ENCODE measurements around the gene KLK5.

Gene KLK5

DNA sequence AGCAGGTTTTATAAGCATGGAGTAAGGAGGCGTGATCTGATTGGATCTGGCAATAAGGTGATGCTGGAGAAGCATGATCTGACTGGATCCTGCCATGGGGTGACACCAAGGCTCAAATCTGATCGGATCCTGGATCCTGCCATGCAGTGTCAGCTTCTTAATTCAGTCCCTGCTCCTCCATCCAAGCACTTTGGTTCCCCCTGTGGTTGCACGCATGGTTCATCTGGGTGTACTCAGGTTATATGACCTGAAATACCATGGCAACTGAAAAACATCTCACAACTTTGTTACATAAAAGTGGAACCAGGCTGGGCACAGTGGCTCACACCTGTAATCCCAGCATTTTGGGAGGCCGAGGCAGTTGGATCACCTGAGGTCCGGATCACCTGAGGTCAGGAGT lies 24.0 kb downstream of the KLK5 start:
- H3K4me3 ChIP-seq (ENCODE audit: low read length): no peak overlapping the region

DNA sequence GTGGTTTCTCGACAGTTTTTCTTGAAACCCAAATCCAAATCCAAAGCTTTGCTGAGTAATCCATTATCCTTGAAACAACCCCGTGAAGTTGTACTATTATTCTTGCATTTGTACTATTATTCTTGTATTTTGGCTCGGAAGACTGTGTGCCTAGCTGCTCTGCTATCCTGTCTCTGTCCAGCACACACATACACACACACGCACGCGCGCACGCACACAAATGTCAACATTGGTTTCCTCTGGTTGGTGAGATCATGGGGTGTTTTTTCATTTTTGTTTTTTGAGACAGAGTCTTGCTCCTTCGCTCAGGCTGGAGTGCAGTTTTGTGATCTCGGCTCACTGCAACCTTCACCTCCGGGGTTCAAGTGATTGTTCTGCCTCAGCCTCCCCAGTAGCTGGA lies 26.7 kb downstream of the KLK5 start:
- Histone ChIP-seq H3K27me3 (ENCODE audit: insufficient read depth, low read length) (peaks cover 7% of the 10 kb centered on the region), H3K4me3 (ENCODE audit: low read length) (no peak overlapping the region)

More for the DNA sequence above, 24.0 kb downstream of the KLK5 start:
- no peak overlapping the region for H2AFZ ChIP-seq (ENCODE audit: low read depth, low read length)
- no peaks in the 10 kb centered on the region for H3K36me3 ChIP-seq (ENCODE audit: insufficient read depth, low read length)
- H3K9me3 ChIP-seq (ENCODE audit: low read length): no peaks in the 10 kb centered on the region
- peaks cover 3% of the 10 kb centered on the region for H3K27me3 ChIP-seq (ENCODE audit: insufficient read depth, low read length)
- no peaks in the 10 kb centered on the region for H3K4me1 ChIP-seq (ENCODE audit: insufficient read depth, low read length)

DNA sequence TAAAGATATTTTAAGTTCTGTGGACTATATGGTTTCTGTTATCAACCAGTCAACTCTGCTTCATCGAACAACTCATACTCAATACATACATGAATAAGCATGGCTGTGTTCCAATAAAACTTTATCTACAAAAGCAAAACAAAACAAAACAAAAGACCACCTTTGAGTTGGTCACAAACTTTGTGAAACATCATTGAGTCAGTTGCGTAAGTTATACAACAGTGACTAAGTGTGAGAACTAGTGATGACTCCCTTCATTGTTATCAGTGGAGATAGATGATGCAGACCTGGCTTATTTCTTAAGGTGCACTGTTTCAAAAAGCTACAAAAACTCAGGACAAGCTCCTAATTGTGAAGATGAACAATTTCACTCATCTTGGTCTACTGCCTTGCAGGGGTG lies 27.1 kb downstream of the KLK5 start:
- Histone ChIP-seq H3K27me3 (ENCODE audit: insufficient read depth, low read length) (peaks cover 7% of the 10 kb centered on the region), H3K9me3 (ENCODE audit: low read length) (no peaks in the 10 kb centered on the region), H3K4me1 (ENCODE audit: insufficient read depth, low read length) (no peaks in the 10 kb centered on the region), H3K4me3 (ENCODE audit: low read length) (no peak overlapping the region), H3K36me3 (ENCODE audit: insufficient read depth, low read length) (no peaks in the 10 kb centered on the region), H2AFZ (ENCODE audit: low read depth, low read length) (no peak overlapping the region)

More for the DNA sequence above, 26.7 kb downstream of the KLK5 start:
- Histone ChIP-seq H3K4me1 (ENCODE audit: insufficient read depth, low read length) (no peaks in the 10 kb centered on the region), H3K36me3 (ENCODE audit: insufficient read depth, low read length) (no peaks in the 10 kb centered on the region), H2AFZ (ENCODE audit: low read depth, low read length) (no peak overlapping the region), H3K9me3 (ENCODE audit: low read length) (no peaks in the 10 kb centered on the region)

DNA sequence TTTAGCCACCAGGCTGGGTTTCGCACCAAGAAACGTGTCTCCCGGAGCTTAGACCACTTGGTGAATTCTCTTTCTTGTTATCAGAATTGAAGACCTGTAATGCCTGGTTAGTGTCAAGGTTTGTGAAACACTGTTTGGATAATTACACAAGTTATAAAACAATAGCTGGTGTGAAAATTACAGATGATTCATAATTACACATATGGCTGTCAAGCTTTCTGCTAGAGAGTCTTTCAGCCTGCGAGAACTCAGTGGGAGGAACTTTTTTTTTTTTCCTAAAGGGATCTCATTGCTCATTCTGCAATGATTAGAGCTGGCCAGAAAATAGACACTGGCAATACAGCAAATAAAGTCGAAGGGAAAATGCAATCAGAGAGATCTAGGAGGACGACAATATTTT lies 28.3 kb downstream of the KLK5 start:
- Histone ChIP-seq H3K4me1 (ENCODE audit: insufficient read depth, low read length) (no peaks in the 10 kb centered on the region), H2AFZ (ENCODE audit: low read depth, low read length) (no peak overlapping the region), H3K4me3 (ENCODE audit: low read length) (no peak overlapping the region), H3K9me3 (ENCODE audit: low read length) (no peaks in the 10 kb centered on the region), H3K36me3 (ENCODE audit: insufficient read depth, low read length) (no peaks in the 10 kb centered on the region), H3K27me3 (ENCODE audit: insufficient read depth, low read length) (peaks cover 7% of the 10 kb centered on the region)

DNA sequence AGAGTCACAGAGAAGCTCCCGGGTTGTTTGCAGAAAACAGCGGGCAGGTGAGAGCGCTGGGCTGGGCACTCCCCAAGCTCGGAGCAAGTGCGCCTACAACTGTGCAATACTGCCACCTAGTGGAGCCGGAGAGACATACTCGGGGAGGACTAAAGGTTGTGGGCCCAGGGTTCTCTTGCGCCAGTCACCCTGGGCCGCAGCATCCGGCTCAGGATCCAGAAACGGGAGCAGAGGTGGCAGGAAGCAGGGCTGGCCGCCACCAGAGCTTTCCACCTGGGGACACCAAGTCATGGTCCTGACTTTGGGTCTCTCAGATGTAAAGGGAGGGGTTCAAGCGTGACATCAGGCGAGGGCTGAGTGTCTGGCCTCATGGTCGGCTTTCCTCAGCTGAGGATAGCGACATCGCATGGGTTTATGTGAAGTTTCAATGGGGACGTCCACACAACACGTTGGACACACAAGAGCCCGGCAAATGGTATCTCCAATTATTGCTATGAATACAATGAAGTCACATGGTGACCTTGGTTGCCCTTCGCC lies 30.5 kb downstream of the KLK5 start:
- H3K36me3 ChIP-seq (ENCODE audit: insufficient read depth, low read length): no peaks in the 10 kb centered on the region
- H2AFZ ChIP-seq (ENCODE audit: low read depth, low read length): no peak overlapping the region
- H3K9me3 ChIP-seq (ENCODE audit: low read length): no peaks in the 10 kb centered on the region
- H3K4me1 ChIP-seq (ENCODE audit: insufficient read depth, low read length): no peaks in the 10 kb centered on the region
- peaks cover 7% of the 10 kb centered on the region for H3K27me3 ChIP-seq (ENCODE audit: insufficient read depth, low read length)
- H3K4me3 ChIP-seq (ENCODE audit: low read length): no peak overlapping the region

DNA sequence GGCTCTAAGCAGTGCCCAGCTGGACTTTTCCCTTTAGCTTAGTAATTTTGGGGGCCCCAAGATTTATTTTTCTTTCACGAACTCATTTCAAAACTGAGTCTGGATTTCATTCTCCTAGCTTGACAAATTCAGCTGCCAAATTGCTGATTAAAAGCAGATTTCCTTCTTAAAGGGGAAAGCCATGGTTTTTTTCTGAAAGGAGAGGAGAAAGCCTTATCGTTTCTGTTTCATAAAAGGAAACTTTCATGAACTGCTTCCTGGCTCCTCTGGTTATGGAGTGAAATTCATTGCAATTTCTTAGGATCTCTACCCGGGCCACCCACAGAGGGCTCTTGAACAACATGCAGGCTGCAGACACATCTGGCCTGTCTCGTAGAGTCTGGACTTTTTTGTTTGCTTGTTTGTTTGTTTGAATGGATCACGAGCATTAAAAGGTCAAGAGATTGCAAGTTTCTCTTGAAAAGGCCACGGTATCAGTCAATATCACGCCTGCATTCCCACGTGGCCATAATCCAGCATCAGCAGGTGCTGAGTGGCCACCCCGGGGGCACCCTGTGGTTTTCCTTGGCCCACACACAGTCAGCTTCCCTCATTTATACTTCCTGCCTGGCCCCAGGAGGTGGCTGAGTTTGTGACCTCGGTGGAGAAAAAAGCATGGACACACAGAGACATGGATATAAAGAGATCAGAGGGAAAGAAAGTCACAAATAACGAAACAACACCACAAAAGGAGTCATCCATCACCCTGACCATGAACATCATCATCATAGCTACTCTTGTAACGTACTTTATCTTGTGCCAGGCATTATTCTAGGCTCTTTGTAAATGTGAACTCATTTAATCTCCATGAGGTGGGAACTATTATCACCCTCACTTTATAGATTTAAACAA lies 31.2 kb downstream of the KLK5 start:
- Histone ChIP-seq H3K27me3 (ENCODE audit: insufficient read depth, low read length) (peaks cover 7% of the 10 kb centered on the region), H2AFZ (ENCODE audit: low read depth, low read length) (no peak overlapping the region), H3K9me3 (ENCODE audit: low read length) (no peaks in the 10 kb centered on the region), H3K4me3 (ENCODE audit: low read length) (no peak overlapping the region), H3K36me3 (ENCODE audit: insufficient read depth, low read length) (no peaks in the 10 kb centered on the region), H3K4me1 (ENCODE audit: insufficient read depth, low read length) (no peaks in the 10 kb centered on the region)

DNA sequence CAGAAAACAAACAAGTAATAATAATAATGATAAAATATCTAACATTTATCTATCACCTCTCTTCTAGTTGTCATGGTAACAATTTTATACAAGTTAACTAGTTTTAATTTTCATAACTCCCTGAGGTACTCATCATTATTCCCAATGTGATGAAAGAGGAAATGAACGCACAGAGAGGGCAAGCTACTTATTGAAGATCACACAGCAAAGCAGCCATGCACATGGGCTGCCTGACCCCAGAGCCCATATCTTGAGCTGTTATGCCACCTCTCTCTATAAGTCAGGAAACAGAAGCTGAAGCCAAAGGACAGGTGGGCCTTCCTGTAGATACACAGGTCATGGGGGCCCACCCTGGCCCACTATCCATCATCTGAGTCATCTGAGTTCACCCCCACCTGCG lies 36.8 kb downstream of the KLK5 start:
- Histone ChIP-seq H3K4me1 (ENCODE audit: insufficient read depth, low read length) (no peaks in the 10 kb centered on the region), H3K36me3 (ENCODE audit: insufficient read depth, low read length) (no peaks in the 10 kb centered on the region), H3K4me3 (ENCODE audit: low read length) (no peak overlapping the region), H3K9me3 (ENCODE audit: low read length) (no peaks in the 10 kb centered on the region), H2AFZ (ENCODE audit: low read depth, low read length) (no peak overlapping the region), H3K27me3 (ENCODE audit: insufficient read depth, low read length) (peaks cover 22% of the 10 kb centered on the region)

DNA sequence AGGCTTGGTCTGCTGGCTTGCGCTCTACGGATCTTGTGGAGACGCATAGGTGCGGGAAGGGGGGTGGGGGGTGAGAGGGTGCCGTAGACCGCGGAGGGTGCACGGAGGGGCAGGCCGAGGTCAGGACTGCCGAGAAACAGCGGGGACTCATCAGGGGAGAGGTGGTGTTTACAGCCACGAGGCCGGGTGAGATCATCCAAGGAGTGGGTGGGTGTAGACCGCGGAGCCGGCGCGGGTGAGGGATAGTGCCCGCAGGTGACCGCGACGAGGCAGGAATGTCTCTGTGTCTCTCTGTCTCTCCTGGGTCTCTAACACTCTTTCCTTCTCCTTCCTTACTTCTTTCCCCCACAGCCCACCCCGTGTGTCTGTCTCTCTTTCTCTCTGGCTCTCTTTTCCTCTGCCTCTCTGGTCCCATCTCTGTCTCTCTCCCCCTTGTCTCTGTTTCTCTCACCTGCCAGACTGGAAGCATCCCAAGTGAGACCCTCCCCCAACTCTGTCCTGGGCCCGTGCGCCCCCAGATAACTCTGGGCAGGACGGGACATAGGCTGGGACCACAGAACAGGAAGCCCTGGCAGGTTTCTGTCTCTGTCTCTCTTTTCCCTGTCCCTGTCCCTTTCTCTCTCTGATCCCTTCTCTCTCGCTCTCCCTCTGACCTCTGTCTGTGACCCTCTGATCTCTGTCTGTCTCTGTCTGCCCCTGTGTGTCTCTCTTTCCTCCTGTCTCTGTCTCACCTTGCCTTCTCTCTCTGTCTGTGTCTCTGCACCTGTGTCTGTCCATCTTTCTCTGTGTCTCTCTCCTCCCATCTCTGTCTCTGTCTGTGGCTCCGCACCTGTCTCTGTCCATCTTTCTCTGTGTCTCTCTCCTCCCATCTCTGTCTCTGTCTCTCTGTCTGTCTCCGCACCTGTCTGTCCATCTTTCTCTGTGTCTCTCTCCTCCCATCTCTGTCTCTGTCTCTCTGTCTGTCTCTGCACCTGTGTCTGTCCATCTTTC lies 39.8 kb downstream of the KLK5 start:
- H3K9me3 ChIP-seq (ENCODE audit: low read length): no peaks in the 10 kb centered on the region
- H3K4me3 ChIP-seq (ENCODE audit: low read length): no peak overlapping the region
- no peaks in the 10 kb centered on the region for H3K36me3 ChIP-seq (ENCODE audit: insufficient read depth, low read length)
- H3K27me3 ChIP-seq (ENCODE audit: insufficient read depth, low read length): peaks cover 40% of the 10 kb centered on the region
- H2AFZ ChIP-seq (ENCODE audit: low read depth, low read length): no peak overlapping the region
- H3K4me1 ChIP-seq (ENCODE audit: insufficient read depth, low read length): no peaks in the 10 kb centered on the region

DNA sequence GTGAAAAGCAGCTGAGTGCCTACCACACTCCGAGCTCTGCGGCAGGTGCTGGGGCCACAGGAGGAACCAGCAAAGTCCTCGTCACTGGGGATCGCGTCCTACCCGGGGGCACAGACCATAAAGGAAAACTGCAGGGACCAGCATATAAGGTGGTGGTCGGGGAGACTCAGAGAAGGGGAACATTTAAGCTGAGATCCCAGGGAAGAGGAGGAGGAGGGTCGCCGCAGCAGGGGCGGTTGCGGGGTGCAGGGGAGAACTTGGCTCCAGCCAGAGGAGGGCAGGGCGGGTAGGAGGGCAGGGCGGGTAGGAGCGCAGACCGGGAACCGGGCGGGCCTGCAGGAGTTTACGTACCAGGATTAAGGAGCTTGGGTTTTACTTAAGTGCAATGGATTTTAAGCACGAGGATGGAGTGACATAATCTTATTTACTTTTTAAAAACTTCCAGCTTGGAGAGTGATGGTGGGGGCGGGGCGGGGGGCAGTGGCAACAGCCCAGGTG lies 40.7 kb downstream of the KLK5 start:
- H2AFZ ChIP-seq (ENCODE audit: low read depth, low read length): no peak overlapping the region
- H3K36me3 ChIP-seq (ENCODE audit: insufficient read depth, low read length): no peaks in the 10 kb centered on the region
- no peaks in the 10 kb centered on the region for H3K9me3 ChIP-seq (ENCODE audit: low read length)
- H3K4me1 ChIP-seq (ENCODE audit: insufficient read depth, low read length): no peaks in the 10 kb centered on the region
- peaks cover 44% of the 10 kb centered on the region for H3K27me3 ChIP-seq (ENCODE audit: insufficient read depth, low read length)
- H3K4me3 ChIP-seq (ENCODE audit: low read length): no peak overlapping the region

DNA sequence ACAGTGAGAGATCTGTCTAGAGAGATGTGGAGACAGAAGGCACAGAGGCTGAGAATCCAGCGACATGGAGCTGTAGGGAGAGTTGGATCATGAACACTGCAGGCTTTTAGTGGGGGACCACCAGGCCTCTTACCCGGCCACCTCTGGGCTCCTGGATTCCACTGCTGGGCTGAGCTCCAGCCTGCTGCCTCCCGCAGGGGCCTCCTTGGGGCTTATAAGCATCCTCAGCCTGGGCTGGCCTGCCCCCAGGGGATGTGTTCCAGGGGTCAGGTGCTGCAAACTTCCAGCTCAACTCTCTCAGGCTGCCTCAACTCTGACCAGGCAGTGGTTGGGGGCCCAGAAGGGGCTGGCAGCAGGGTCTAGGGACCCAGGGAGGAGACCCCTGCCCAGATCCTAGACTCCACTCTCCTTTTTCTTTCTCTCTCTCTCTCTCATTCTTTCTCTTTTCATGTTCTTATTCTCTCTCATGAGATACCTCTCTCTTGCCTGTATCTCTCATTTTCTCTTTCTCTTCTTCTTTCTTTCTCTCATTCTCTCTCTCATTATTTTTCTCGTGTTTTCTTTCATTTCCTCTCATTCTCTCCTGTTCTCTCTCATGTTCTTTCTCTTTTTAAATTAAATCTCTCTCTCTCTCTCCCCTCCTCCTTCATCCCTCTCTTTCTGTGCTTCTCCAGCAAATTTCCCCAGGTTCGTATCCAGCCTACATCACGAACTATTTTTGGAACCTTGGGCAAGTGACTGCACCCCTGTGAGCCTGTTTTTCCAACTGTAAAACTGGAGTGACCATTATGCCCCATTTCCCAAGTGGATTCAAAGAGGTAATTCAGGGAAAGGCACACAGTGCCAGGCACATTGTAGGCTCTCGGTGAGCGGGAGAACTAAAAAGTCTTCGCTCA lies 41.4 kb downstream of the KLK5 start, which contains the start of gene KLK4:
Gene KLK4, minus strand, starts transcription at position 190 of the 896 bp plus-strand sequence. CDS start 657 bp downstream, outside the sequence.
- Histone ChIP-seq H3K4me3 (ENCODE audit: low read length) (no peak within 1 kb of the TSS), H3K27me3 (ENCODE audit: insufficient read depth, low read length) (peaks cover 44% of the 10 kb centered on the region), H2AFZ (ENCODE audit: low read depth, low read length) (no peak within 1 kb of the TSS), H3K4me1 (ENCODE audit: insufficient read depth, low read length) (no peaks in the 10 kb centered on the region), H3K9me3 (ENCODE audit: low read length) (no peaks in the 10 kb centered on the region), H3K36me3 (ENCODE audit: insufficient read depth, low read length) (no peaks in the 10 kb centered on the region)

DNA sequence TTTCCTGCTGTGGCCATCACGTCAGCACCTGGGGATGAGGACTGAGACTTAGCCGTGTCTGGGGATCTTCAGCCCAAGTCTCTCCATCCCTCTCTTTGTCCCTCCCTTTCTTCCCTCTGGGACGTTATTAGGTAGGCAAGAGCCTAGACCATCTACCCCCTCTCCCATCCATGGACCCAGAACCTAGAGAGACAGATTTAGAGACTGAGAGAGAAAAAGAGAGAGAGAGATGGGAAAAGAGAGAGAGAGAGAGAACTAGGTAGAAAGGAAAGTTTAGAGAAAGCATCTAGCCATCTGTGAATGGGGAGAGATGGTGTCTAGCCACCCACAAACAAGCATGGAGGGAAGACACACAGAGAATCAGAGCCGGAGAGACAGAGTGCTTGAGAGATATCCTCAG lies 42.1 kb downstream of the KLK5 start:
- Histone ChIP-seq H3K36me3 (ENCODE audit: insufficient read depth, low read length) (no peaks in the 10 kb centered on the region), H3K4me1 (ENCODE audit: insufficient read depth, low read length) (no peaks in the 10 kb centered on the region), H3K27me3 (ENCODE audit: insufficient read depth, low read length) (peaks cover 44% of the 10 kb centered on the region), H3K4me3 (ENCODE audit: low read length) (no peak overlapping the region), H2AFZ (ENCODE audit: low read depth, low read length) (no peak overlapping the region), H3K9me3 (ENCODE audit: low read length) (no peaks in the 10 kb centered on the region)

Measured in neuron (in vitro differentiated cells).